Fibroblast of mammary gland (primary cell): ENCODE results near the gene MSL2.
"Not testable (repeated sequence)": the region's sequence is repeated elsewhere in the genome, so short reads cannot be mapped to it uniquely, and the experiment has no call there.

Experiments
- DNase-seq: peaks from one replicate; pipeline ENCODE4 v3.0.0-alpha.2; 2010; ENCODE audit warnings: low read depth
- H3K4me3 ChIP-seq: 2 replicates; pipeline ENCODE4 v1.5.1; 2011; ENCODE audit warnings: low read depth, mild to moderate bottlenecking, low read length, moderate library complexity; ENCODE audit not compliant: control insufficient read depth
- TF ChIP-seq, protein P1 (sequence below): conservative IDR thresholded peaks from 2 replicates; pipeline ENCODE4 v1.5.1; 2011; ENCODE audit warnings: low read depth, low read length, inconsistent platforms; ENCODE audit not compliant: control insufficient read depth, insufficient read depth

Gene MSL2

DNA sequence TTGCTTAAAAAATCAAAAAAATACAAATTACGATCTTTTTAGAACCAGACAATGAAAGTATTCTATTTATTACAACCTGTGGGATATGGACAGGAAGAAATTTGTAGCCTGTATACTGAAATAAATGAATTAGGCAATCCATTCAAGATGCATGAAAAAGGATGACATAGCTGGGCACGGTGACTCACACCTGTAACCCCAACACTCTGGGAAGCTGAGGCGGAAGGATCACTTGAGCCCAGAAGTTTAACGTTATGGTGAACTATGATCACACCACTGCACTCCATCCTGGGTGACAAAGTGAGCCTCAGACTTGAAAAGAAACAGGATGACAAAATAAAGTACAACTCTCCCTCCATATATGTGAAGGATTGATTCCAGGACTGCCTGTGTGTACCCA lies 74.1 kb downstream of the MSL2 start:
- TF ChIP-seq, protein P1, sequence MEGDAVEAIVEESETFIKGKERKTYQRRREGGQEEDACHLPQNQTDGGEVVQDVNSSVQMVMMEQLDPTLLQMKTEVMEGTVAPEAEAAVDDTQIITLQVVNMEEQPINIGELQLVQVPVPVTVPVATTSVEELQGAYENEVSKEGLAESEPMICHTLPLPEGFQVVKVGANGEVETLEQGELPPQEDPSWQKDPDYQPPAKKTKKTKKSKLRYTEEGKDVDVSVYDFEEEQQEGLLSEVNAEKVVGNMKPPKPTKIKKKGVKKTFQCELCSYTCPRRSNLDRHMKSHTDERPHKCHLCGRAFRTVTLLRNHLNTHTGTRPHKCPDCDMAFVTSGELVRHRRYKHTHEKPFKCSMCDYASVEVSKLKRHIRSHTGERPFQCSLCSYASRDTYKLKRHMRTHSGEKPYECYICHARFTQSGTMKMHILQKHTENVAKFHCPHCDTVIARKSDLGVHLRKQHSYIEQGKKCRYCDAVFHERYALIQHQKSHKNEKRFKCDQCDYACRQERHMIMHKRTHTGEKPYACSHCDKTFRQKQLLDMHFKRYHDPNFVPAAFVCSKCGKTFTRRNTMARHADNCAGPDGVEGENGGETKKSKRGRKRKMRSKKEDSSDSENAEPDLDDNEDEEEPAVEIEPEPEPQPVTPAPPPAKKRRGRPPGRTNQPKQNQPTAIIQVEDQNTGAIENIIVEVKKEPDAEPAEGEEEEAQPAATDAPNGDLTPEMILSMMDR = no peak
- peak; percentile 25 for DNase-seq

DNA sequence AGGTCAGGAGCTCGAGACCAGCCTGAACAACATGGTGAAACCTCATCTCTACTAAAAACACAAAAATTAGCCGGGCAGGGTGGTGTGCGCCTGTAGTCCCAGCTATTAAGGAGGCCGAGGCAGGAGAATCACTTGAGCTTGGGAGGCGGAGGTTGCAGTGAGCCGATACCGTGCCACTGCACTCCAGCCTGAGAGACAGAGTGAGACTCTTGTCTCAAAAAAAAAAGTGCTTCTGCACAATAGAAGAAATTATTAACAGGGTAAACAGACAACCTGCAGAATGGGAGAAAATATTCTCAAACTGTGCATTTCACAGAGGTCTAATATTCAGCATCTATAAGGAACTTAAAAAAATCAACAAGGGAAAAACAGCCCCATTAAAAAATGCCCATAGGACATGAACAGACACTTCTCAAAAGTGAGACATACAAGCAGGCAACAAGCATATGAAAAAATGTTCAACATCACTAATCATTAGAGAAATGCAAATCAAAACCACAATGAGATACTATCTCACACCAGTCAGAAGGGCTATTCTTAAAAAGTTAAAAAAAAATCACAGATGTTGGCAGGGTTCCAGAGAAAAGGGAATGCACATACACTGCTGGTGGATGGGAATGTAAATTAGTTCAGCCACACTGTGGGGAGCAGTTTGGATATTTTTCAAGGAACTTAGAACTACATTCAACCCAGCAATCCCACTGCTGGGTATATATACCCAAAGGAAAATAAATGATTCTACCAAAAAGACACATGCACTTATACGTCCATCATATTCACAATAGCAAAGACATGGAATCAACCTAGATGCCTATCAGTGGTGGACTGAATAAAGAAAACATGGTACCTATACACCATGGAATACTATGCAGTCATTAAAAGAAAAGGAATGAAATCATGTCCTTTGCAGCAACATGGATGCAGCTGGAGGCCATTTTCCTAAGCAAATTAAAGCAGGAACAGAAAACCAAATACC lies 75.5 kb downstream of the MSL2 start:
- DNase-seq = no peak
- TF ChIP-seq, protein P1 = no peak
- H3K4me3 ChIP-seq = no peak overlapping the region

More for the DNA sequence above, 74.1 kb downstream of the MSL2 start:
- H3K4me3 ChIP-seq = no peak overlapping the region

DNA sequence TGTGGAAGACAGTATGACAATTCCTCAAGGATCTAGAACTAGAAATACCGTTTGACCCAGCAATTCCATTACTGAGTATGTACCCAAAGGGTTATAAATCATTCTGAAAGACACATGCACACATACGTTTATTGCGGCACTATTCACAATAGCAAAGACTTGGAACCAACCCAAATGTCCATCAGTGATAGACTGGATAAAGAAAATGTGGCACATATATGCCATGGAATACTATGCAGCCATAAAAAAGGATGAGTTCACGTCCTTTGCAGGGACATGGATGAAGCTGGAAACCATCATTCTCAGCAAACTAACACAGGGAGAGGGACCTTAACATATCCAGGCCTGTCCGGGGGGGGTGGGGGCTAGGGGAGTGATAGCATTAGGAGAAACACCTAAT lies 76.4 kb downstream of the MSL2 start:
- DNase-seq = not testable (repeated sequence)

DNA sequence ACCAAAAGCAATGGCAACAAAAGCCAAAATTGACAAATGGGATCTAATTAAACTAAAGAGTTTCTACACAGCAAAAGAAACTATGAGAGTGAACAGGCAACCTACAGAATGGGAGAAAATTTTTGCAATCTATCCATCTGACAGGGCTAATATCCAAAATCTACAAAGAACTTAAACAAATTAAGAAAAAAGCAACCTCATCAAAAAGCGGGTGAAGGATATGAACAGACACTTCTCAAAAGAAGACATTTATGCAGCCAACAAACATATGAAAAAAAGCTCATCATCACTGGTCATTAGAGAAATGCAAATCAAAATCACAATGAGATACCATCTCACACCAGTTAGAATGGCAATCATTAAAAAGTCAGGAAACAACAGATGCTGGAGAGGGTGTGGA lies 76.8 kb downstream of the MSL2 start:
- DNase-seq, H3K4me3 ChIP-seq: not testable (repeated sequence)

More for the DNA sequence above, 76.4 kb downstream of the MSL2 start:
- not testable (repeated sequence) for H3K4me3 ChIP-seq

DNA sequence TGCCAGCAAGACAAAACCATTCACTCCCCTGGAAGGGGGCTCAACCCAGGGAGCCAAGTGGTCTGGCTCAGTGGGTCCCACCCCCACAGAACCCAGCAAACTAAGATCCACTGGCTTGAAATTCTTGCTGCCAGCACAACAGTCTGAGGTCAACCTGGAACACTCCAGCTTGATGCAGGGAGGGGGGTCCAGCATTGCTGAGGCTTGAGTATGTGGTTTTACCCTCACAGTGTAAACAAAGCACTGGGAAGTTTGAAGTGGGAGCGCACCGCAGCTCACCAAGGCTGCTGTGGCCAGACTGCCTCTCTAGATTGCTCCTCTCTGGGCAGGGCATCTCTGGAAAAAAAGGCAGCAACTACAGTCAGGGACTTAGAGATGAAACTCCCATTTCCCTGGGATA lies 81.7 kb downstream of the MSL2 start:
- H3K4me3 ChIP-seq = no peak overlapping the region
- TF ChIP-seq, protein P1 = no peak
- DNase-seq = no peak

DNA sequence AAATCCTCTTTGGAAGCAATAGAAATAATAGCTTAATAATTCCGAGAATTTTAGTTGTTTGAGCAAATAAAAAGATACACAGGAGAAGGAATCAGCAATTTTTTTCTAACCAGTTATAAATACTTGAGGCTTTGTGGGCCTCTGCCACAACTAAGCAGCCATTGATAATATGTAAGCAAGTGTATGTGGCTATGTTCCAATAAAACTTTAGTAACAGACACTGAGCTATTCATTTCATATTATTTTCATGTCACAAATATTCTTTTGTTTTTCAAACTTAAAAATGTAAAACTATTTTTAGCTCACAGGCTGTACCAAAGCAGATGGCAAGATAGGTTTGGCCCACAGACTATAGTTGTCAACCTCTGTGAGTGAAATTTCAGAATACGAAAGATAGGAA lies 85.7 kb downstream of the MSL2 start:
- TF ChIP-seq, protein P1 = no peak

DNA sequence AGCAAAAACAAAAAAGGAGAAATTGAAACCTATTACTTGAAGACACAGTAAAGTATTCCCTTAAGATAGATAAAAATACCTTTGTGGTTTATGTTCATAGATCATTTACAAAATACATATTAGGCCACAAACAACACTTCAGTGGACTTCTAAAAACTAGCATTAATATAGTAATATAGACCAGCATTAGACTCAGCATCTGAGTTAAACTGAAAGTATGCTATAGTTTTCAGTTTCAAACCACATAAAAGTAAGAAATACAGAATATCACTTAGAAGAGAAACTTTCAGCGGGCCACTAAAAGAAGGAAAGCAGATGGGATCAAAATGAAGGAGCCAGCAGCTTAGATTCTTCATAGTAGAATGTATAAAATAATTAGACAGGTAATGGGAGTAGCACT lies 86.6 kb downstream of the MSL2 start:
- DNase-seq = no peak
- TF ChIP-seq, protein P1 = no peak
- no peak overlapping the region for H3K4me3 ChIP-seq

More for the DNA sequence above, 85.7 kb downstream of the MSL2 start:
- H3K4me3 ChIP-seq = no peak overlapping the region
- DNase-seq = no peak
